Osteoblast (primary cell): ENCODE measurements around the gene LMX1B. TPM values are rescaled to one million over a fixed set of nuclear protein-coding genes. Genes with fewer than 3 reads are reported as not detected.

Experiments used
- DNase-seq: peaks from one replicate; pipeline ENCODE4 v3.0.0; 2011; ENCODE audit warnings: low spot score, mixed read lengths; ENCODE audit not compliant: insufficient read length; ENCODE audit errors: missing footprints
- H2AFZ ChIP-seq: 2 replicates; pipeline ENCODE4 v1.6.0; 2011; ENCODE audit warnings: mild to moderate bottlenecking, low read length
- H3K27ac ChIP-seq: 2 replicates; pipeline ENCODE4 v1.5.1; 2011; ENCODE audit warnings: mild to moderate bottlenecking, low read depth, low read length, moderate library complexity
- H3K27me3 ChIP-seq: 2 replicates; pipeline ENCODE4 v1.6.0; 2012; ENCODE audit warnings: mild to moderate bottlenecking, control low read depth, inconsistent platforms, low read length, moderate library complexity; ENCODE audit not compliant: insufficient read depth
- H3K36me3 ChIP-seq: 2 replicates; pipeline ENCODE4 v1.5.1; 2011; ENCODE audit warnings: mild to moderate bottlenecking, low read length, control low read depth, moderate library complexity; ENCODE audit not compliant: insufficient read depth
- H3K4me1 ChIP-seq: 2 replicates; pipeline ENCODE4 v1.5.1; 2011; ENCODE audit warnings: mild to moderate bottlenecking, low read length, control low read depth, moderate library complexity; ENCODE audit not compliant: insufficient read depth
- H3K4me2 ChIP-seq: 2 replicates; pipeline ENCODE4 v1.6.0; 2011; ENCODE audit warnings: mild to moderate bottlenecking, low read length; ENCODE audit not compliant: insufficient read depth
- H3K4me3 ChIP-seq: fragments of 200-600 bp; sonication (generic); 3 replicates; pipeline ENCODE4 v1.5.1; 2012; ENCODE audit warnings: mild to moderate bottlenecking, low read length, inconsistent platforms; ENCODE audit not compliant: insufficient read depth
- H3K79me2 ChIP-seq: 2 replicates; pipeline ENCODE4 v1.6.0; 2012; ENCODE audit warnings: mild to moderate bottlenecking, low read length, control low read depth, inconsistent platforms; ENCODE audit not compliant: insufficient read depth
- H3K9me3 ChIP-seq: 2 replicates; pipeline ENCODE4 v1.5.1; 2011; ENCODE audit warnings: low read depth, low read length, control low read depth
- H4K20me1 ChIP-seq: 2 replicates; pipeline ENCODE4 v1.6.0; 2012; ENCODE audit warnings: mild to moderate bottlenecking, low read length, control low read depth; ENCODE audit not compliant: insufficient read depth
- CTCF ChIP-seq: IDR thresholded peaks from 2 replicates; pipeline ENCODE4 v1.5.1; 2011; ENCODE audit warnings: mild to moderate bottlenecking, low read depth, low read length, moderate library complexity; ENCODE audit errors: extremely low read depth
- total RNA-seq: library from RNA; depleted of rRNA; stranded (reverse); fragments of >200 nt; gene quantifications from 2 replicates; pipeline ENCODE4 v1.2.3, GENCODE V29; 2012

The LMX1B gene
- total RNA-seq, 1 donor = under 0.01 TPM

GRCh38 chr9:126623667-126624478, 10.1 kb downstream of the LMX1B start:
- Histone ChIP-seq H3K79me2 (no peaks in the 10 kb centered on the region), H4K20me1 (no peaks in the 10 kb centered on the region), H3K4me2 (no peak overlapping the region), H2AFZ (no peak overlapping the region), H3K27me3 (peaks cover 24% of the 10 kb centered on the region), H3K9me3 (no peaks in the 10 kb centered on the region), H3K36me3 (no peaks in the 10 kb centered on the region), H3K4me1 (no peaks in the 10 kb centered on the region), H3K4me3 (no peak overlapping the region), H3K27ac (no peak overlapping the region)
- no peak for TF ChIP-seq CTCF
- peak; percentile 84 for DNase-seq

GRCh38 chr9:126624479-126624826, 10.7 kb downstream of the LMX1B start:
- no peaks in the 10 kb centered on the region for H3K79me2 ChIP-seq
- H3K36me3 ChIP-seq = no peaks in the 10 kb centered on the region
- no peak overlapping the region for H3K27ac ChIP-seq
- no peaks in the 10 kb centered on the region for H3K4me1 ChIP-seq
- no peaks in the 10 kb centered on the region for H3K9me3 ChIP-seq
- DNase-seq = no peak
- H2AFZ ChIP-seq = no peak overlapping the region
- no peak overlapping the region for H3K4me2 ChIP-seq
- no peak overlapping the region for H3K4me3 ChIP-seq
- TF ChIP-seq CTCF = no peak
- H4K20me1 ChIP-seq = no peaks in the 10 kb centered on the region
- peaks cover 24% of the 10 kb centered on the region for H3K27me3 ChIP-seq

GRCh38 chr9:126624912-126625311, 11.2 kb downstream of the LMX1B start:
- Histone ChIP-seq H2AFZ (no peak overlapping the region), H3K4me1 (no peaks in the 10 kb centered on the region), H3K27me3 (peaks cover 24% of the 10 kb centered on the region), H3K27ac (no peak overlapping the region), H3K36me3 (no peaks in the 10 kb centered on the region), H3K4me2 (no peak overlapping the region), H3K79me2 (no peaks in the 10 kb centered on the region), H4K20me1 (no peaks in the 10 kb centered on the region), H3K4me3 (no peak overlapping the region), H3K9me3 (no peaks in the 10 kb centered on the region)
- DNase-seq = peak; percentile 81
- TF ChIP-seq CTCF = no peak

GRCh38 chr9:126625329-126626126, 11.8 kb downstream of the LMX1B start:
- Histone ChIP-seq H3K9me3 (no peaks in the 10 kb centered on the region), H3K27me3 (peaks cover 22% of the 10 kb centered on the region), H3K4me2 (no peak overlapping the region), H4K20me1 (no peaks in the 10 kb centered on the region), H3K27ac (no peak overlapping the region), H3K4me1 (no peaks in the 10 kb centered on the region), H3K36me3 (no peaks in the 10 kb centered on the region), H3K4me3 (no peak overlapping the region), H3K79me2 (no peaks in the 10 kb centered on the region), H2AFZ (no peak overlapping the region)
- no peak for TF ChIP-seq CTCF
- DNase-seq = no peak
